GM23248 (cell line): ENCODE data around the gene ANKRD39. TPM values are rescaled to one million over a fixed set of nuclear protein-coding genes. Genes with fewer than 3 reads are reported as not detected.

ENCODE experiments used
- DNase-seq: peaks from one replicate; pipeline ENCODE4 v3.0.0-alpha.2; 2015
- H2AFZ ChIP-seq: fragments of 200-600 bp; sonication (generic); 2 replicates; pipeline ENCODE4 v1.6.1; 2016; ENCODE audit warnings: antibody characterized with exemption
- H3F3A ChIP-seq: fragments of 200-600 bp; sonication (generic); 2 replicates; pipeline ENCODE4 v1.6.1; 2016; ENCODE audit warnings: mild to moderate bottlenecking, antibody characterized with exemption, mixed run types; ENCODE audit not compliant: insufficient read depth
- H3K27ac ChIP-seq: fragments of 200-600 bp; sonication (generic); 2 replicates; pipeline ENCODE4 v1.5.1; 2016; ENCODE audit warnings: mild to moderate bottlenecking
- H3K27me3 ChIP-seq: fragments of 200-600 bp; sonication (generic); replicated peaks from 2 replicates; pipeline ENCODE4 v1.6.1; 2016; ENCODE audit warnings: mild to moderate bottlenecking; ENCODE audit not compliant: insufficient read depth
- H3K36me3 ChIP-seq: fragments of 200-600 bp; sonication (generic); 2 replicates; pipeline ENCODE4 v1.6.1; 2016; ENCODE audit warnings: low read depth, mild to moderate bottlenecking
- H3K4me1 ChIP-seq: fragments of 200-600 bp; sonication (generic); 2 replicates; pipeline ENCODE4 v1.6.1; 2016; ENCODE audit warnings: mild to moderate bottlenecking; ENCODE audit not compliant: insufficient read depth
- H3K4me2 ChIP-seq: fragments of 200-600 bp; sonication (generic); one replicate; pipeline ENCODE4 v1.6.1; 2016; ENCODE audit warnings: mild to moderate bottlenecking; ENCODE audit not compliant: unreplicated experiment
- H3K4me3 ChIP-seq: fragments of 200-600 bp; sonication (generic); 2 replicates; pipeline ENCODE4 v1.5.1; 2016; ENCODE audit warnings: mild to moderate bottlenecking
- H3K79me2 ChIP-seq: fragments of 200-600 bp; sonication (generic); 2 replicates; pipeline ENCODE4 v1.6.1; 2016; ENCODE audit warnings: mild to moderate bottlenecking; ENCODE audit not compliant: insufficient read depth
- H3K9ac ChIP-seq: fragments of 200-600 bp; sonication (generic); 2 replicates; pipeline ENCODE4 v1.6.1; 2016; ENCODE audit warnings: mild to moderate bottlenecking
- H3K9me2 ChIP-seq: fragments of 200-600 bp; sonication (generic); 2 replicates; pipeline ENCODE4 v1.6.1; 2016; ENCODE audit warnings: mixed run types, mild to moderate bottlenecking, moderate library complexity; ENCODE audit not compliant: insufficient read depth
- H3K9me3 ChIP-seq: fragments of 200-600 bp; sonication (generic); one replicate; pipeline ENCODE4 v1.6.1; 2017; ENCODE audit warnings: low read depth
- H4K20me1 ChIP-seq: fragments of 200-600 bp; sonication (generic); 2 replicates; pipeline ENCODE4 v1.6.0; 2016; ENCODE audit not compliant: insufficient read depth
- EZH2 ChIP-seq: fragments of 200-600 bp; sonication (generic); IDR thresholded peaks from 2 replicates; pipeline ENCODE4 v1.6.1; 2018; ENCODE audit warnings: antibody characterized with exemption, mild to moderate bottlenecking; ENCODE audit not compliant: insufficient read depth, poor library complexity, severe bottlenecking
- EZH2phosphoT487 ChIP-seq: fragments of 200-600 bp; sonication (generic); IDR thresholded peaks from 2 replicates; pipeline ENCODE4 v1.6.1; 2018; ENCODE audit warnings: antibody characterized with exemption, moderate library complexity, mild to moderate bottlenecking, low read depth; ENCODE audit not compliant: insufficient read depth
- WGBS, 2 experiments: methylation state at CpG; one replicate each; pipeline ENCODE4 v1.1.6; 2015 to 2017; ENCODE audit warnings: low lambda C conversion rate in 2 of 2, low coverage in 1 of 2; ENCODE audit errors: missing lambda C conversion rate in 2 of 2; 5-methylcytosine and 5-hydroxymethylcytosine counted together
- in situ Hi-C: fragments of 300-500 bp; cut with MboI; formaldehyde crosslinking; loops from 2 replicates; pipeline ENCODE4 v1.15.0; 2020
- polyA plus RNA-seq: library from polyadenylated mRNA; unstranded; fragments of >200 nt; fragmentation: Nextera tagmentation; extraction: Ambion mirVana; gene quantifications from 2 replicates; pipeline ENCODE4 v1.2.1, GENCODE V29; 2016
- total RNA-seq: library from RNA; depleted of rRNA; stranded (reverse); fragments of >200 nt; shearing (Covaris generic); gene quantifications from 2 replicates; pipeline ENCODE4 v1.2.3, GENCODE V29; 2014

Gene ANKRD39
- total and polyA plus RNA-seq, 2 experiments from 2014 or later: 10.9 to 12.3 TPM

DNA sequence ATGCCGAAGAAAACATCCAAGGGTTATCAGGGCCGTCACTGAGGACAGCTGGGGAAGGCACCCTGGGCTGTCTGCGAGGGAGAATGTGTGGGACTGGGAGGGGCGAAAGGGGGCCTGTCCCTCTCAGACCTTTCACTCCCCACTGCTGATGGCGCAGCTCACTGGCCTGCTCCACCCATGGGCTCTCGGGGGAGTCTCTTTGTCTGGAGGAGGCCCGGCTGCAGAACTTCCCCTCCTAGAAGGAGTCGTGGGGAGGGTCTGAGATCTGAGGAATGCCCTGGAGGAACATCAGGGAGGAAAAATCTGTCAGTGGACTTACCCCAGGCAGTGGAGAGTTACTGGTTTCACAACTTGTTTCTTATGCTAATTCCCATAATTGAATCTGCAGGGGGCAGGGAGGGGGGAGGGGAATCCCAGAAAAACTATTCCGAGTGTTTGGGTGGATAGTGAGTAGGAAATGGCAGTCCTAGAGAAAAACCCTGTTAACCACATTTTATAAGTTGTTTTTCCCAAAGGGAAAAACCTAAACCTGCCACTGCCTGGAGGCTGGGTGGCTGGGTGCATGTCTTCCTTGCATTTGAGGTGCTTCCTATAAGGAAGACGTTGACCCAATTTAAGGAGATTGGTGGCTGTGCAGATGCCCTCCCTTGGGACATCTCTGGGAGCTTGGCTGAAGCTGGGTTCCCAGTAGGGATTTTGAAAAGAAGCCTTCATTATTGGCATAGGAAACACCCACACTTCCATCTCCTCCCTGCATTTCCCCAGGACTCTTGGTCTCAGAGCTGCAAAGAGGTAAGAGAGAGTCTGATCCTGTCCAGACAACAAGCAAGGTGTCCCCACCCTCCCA lies 23.8 kb upstream of the ANKRD39 start:
- Histone ChIP-seq H3K79me2 (no peaks in the 10 kb centered on the region), H3K27ac (no peak overlapping the region), H3K9me3 (no peaks in the 10 kb centered on the region), H3K27me3 (peaks cover 7% of the 10 kb centered on the region; the same call in 1 of the 2 replicates), H4K20me1 (no peaks in the 10 kb centered on the region), H3K36me3 (no peaks in the 10 kb centered on the region), H3K9ac (no peak overlapping the region), H3K4me3 (no peak overlapping the region), H3K4me2 (no peak overlapping the region), H3K4me1 (no peaks in the 10 kb centered on the region), H2AFZ (no peak overlapping the region), H3K9me2 (no peaks in the 10 kb centered on the region), H3F3A (no peaks in the 10 kb centered on the region)
- no peak for DNase-seq
- in situ Hi-C loops: no loop called here
- 45 to 47% methylated on average over 10 of the region's 10 CpGs for WGBS, 2 experiments
- TF ChIP-seq EZH2phosphoT487: no peak
- TF ChIP-seq EZH2: no peak

DNA sequence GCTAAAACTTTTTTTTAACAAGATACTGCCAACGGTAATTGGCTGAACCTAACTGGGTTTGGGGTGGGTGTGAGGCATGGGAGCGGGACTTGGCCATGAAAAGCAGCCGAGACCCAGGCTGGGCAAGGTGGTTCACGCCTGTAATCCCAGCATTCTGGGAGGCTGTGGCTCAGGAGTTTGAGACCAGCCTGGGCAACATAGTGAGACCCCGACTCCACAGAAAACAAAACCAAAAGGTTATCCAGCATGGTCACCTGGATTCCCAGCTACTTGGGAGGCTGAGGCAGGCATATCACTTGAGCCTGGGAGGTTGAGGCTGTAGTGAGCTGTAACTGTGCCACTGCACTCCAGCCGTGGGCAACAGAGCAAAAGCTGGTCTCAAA lies 23.1 kb upstream of the ANKRD39 start:
- no peaks in the 10 kb centered on the region for H3F3A ChIP-seq
- H4K20me1 ChIP-seq: no peaks in the 10 kb centered on the region
- H3K4me2 ChIP-seq: no peak overlapping the region
- no peaks in the 10 kb centered on the region for H3K9me2 ChIP-seq
- no peaks in the 10 kb centered on the region for H3K79me2 ChIP-seq
- in situ Hi-C loops: no loop called here
- no peak overlapping the region for H3K27ac ChIP-seq
- H3K9ac ChIP-seq: no peak overlapping the region
- peaks cover 7% of the 10 kb centered on the region; the same call in 1 of the 2 replicates for H3K27me3 ChIP-seq
- no peak overlapping the region for H3K4me3 ChIP-seq
- no peak for DNase-seq
- H3K36me3 ChIP-seq: no peaks in the 10 kb centered on the region
- no peak for TF ChIP-seq EZH2phosphoT487
- TF ChIP-seq EZH2: no peak
- no peaks in the 10 kb centered on the region for H3K9me3 ChIP-seq
- no peaks in the 10 kb centered on the region for H3K4me1 ChIP-seq
- H2AFZ ChIP-seq: no peak overlapping the region
- WGBS, 2 experiments: 64 to 67% methylated on average over 6 of the region's 6 CpGs

DNA sequence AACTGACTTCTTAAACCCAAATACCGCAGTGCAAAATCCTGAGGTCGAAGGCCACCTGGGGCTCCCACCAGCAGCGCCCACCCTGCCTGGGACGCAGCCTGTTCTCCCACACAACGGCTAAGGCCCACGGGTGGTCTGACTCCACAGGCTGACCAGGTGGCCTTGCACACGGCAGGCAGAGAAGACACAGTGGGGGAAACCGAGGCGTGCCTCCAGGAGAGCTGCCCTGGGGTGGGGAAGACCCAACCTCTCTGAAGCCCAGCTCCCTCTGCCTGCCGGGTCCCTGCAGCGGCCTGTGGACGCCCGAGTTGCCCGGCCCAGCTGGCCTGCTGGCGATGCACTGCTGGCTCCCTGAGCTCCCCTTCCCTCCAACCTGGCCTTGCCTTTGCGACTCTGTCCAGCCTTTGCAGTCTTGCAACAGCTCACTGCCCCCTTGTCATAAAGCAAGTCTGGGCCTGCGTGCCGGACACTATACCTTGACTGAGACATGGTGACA lies 21.8 kb upstream of the ANKRD39 start:
- H3K9me2 ChIP-seq: no peaks in the 10 kb centered on the region
- H3K9me3 ChIP-seq: no peaks in the 10 kb centered on the region
- H2AFZ ChIP-seq: no peak overlapping the region
- H3K4me2 ChIP-seq: no peak overlapping the region
- H3K27me3 ChIP-seq: peaks cover 7% of the 10 kb centered on the region; the same call in 1 of the 2 replicates
- no peaks in the 10 kb centered on the region for H4K20me1 ChIP-seq
- no peak for DNase-seq
- no peak overlapping the region for H3K9ac ChIP-seq
- TF ChIP-seq EZH2 (no peak), EZH2phosphoT487 (no peak)
- H3K79me2 ChIP-seq: no peaks in the 10 kb centered on the region
- H3K4me1 ChIP-seq: no peaks in the 10 kb centered on the region
- no peak overlapping the region for H3K27ac ChIP-seq
- no peak overlapping the region for H3K4me3 ChIP-seq
- no peaks in the 10 kb centered on the region for H3K36me3 ChIP-seq
- 82 to 85% methylated on average over 15 to 18 of the region's 18 CpGs for WGBS, 2 experiments
- H3F3A ChIP-seq: no peaks in the 10 kb centered on the region
- in situ Hi-C loops: no loop called here

DNA sequence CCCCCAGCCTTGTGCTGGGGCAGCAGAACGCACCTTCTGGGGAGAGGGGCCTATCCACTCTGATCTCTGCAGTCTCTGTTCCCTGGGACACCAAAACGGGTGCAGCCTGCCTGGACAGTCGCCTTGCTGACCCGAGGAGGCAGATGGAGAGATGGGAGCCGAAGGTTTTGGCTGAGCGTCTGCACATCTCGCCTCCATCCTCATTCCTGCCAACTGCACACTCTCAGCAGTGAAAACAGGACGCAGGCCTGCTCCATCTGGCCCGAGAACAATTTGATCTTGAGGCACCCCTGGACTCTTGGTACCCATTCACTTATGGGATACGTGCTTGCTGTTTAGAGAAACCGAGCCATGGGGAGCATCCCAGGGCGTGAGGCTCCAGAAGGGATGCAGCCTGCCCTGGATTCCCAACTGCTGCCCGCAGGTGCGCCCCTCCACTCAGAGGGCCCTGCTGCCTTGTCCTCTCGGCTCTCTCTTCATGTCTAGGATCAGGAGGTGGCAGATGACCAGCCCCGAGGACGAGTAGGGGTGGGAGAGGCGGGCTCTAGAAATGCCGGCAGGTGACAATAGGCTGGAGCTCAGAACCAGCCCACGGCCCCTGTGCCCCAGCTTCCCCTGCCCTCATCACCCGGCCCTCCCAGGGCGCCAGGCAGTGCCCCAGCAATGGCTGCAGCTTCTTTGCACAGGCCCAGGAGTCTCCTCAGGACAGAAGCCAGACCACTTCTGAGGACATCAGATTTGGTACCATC lies 21.2 kb upstream of the ANKRD39 start:
- Histone ChIP-seq H2AFZ (no peak overlapping the region), H4K20me1 (no peaks in the 10 kb centered on the region), H3K27ac (no peak overlapping the region), H3K4me3 (no peak overlapping the region), H3K4me1 (no peaks in the 10 kb centered on the region), H3K27me3 (peaks cover 7% of the 10 kb centered on the region; the same call in 1 of the 2 replicates), H3K9me3 (no peaks in the 10 kb centered on the region), H3F3A (no peaks in the 10 kb centered on the region), H3K36me3 (no peaks in the 10 kb centered on the region), H3K9ac (no peak overlapping the region), H3K79me2 (no peaks in the 10 kb centered on the region), H3K9me2 (no peaks in the 10 kb centered on the region), H3K4me2 (no peak overlapping the region)
- no peak for TF ChIP-seq EZH2
- TF ChIP-seq EZH2phosphoT487: no peak
- WGBS, 2 experiments: 65 to 66% methylated on average over 22 of the region's 22 CpGs
- DNase-seq: no peak
- in situ Hi-C loops: no loop called here
